Activated CD8-positive, alpha-beta memory T cell treated with anti-CD3 and anti-CD28 coated beads, Interleukin-2, amount 50 U/mL, for 4 hours (primary cell): Measurements from ENCODE around the gene IL3RA.

ENCODE experiments used
- DNase-seq: peaks from one replicate; pipeline ENCODE4 v3.0.0-alpha.2; 2020

IL3RA gene

DNA sequence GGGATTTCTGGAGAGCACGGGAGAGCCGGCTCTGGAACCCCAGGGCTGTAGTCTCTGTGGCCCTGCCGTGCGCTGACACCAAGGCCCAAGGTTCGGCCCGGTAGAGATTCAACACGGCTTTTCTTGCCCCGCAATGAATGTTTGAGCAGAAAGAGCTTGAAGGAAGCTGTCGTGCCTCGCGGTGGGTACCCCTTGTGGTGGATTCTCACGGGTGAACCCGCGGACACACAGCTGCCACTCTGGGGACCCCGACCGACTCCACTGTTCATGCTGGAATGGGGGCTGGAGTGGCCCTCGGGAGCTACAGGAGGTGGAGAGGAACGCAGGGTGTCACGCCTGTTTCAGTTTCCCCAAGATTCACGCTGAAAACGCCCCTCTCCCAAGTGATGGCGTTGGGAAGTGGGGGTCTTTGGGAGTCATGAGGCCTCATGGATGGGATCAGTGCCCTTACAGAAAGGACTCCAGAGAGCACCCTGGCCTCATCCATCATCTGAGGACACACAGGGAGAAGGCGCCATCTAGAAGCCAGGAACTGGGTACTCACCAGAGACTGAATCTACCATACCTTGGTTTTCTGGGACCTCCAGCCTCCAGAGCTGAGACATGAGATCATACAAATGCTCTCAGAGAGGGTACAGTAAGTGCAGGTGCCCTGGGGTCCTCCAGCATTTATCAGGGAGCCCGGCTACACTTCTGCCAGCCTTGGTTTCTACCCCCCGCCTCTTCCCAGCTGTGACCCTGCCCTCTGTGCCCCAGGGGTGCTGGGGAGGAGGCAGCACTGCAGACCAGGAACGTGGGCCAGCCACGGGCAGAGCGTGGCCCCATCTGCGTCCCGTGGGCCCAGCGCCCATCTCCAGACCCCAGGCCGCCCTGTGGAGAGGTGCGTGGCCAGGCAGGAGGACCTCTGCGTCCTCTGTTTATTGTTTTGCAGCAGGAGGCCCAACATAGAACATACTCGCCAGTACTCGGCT, 49.0 kb downstream of the IL3RA start:
- no peak for DNase-seq

DNA sequence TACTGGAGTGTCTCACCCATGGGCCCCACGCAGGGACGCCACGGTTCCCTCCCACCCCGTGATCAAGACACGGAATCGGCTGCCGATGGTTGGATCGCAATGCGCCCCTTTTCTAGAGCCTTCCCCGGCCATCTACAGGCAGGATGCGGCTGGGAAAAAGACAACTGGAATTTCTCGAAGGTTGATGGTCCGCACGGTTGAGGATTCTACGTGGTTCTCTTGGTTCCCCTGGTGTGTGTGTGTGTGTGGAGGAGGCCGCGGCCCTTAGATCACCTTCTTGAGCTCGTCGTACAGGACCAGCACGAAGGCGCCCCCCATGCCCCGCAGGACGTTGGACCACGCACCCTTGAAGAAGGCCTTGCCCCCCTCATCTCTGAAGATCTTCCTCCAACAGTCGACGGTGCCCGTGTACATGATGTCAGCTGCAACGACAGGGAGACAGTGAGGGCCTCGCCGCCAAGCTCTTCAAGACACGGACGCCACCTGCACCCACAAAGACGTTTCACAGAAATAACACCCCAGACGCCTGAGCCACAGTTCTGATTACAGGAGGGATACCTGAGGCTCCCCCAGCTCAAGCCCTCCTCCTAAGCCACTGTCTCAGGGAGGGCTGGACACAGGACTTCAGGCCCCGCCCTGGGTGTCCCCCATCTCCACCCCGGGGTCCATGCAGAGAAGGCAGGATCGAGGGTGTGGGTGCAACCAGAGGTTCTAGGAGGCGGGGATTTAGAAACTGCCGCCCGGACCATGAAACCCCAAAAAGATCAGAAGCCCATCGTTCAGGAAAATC, 49.9 kb downstream of the IL3RA start:
- no peak for DNase-seq

DNA sequence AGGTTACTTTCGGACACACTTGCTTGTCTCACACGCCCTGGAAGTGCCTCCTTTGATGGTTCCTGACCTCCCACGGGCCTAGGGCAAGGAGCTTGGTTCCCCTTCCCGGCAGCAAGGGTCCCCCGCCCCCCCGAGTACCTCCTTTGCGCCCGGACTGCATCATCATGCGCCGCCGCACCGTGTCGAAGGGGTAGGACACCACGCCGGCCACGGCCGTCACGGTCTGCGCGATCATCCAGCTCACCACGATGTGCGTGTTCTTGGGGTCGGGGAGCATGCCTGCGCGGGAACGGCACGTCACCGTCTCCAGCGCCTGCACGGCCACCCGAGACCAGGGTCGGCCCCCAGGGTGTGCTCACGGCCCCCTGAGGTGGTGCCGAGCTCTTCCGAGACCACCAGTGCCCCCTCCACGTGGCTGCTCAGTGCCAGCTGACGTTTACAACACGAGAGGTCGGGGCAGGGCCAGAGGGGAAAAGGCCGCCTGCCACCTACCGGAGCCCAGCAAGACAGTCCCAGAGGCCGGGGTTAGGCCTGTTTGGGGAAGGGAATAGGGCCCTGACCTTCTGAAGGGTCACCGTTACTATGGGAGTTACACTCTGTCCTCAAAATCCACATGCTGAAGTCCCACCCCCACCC, 50.7 kb downstream of the IL3RA start:
- DNase-seq: no peak

DNA sequence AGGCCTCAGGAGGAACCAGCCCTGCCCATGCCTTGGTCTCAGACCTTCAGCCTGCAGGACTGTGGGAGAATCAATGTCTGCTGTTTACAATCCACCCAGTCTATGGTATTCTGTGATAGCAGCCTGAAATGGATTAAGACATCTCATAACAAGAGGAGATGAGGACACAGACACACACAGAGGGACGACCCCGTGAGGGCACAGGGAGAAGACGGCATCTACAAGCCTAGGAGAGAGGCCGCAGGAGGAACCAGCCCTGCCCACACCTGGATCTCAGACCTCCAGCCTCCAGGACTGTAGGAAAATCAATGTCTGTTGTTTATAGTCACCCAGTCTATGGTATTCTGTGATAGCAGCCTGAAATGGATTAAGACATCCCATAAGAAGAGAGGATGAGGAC, 52.1 kb downstream of the IL3RA start:
- DNase-seq: no peak

DNA sequence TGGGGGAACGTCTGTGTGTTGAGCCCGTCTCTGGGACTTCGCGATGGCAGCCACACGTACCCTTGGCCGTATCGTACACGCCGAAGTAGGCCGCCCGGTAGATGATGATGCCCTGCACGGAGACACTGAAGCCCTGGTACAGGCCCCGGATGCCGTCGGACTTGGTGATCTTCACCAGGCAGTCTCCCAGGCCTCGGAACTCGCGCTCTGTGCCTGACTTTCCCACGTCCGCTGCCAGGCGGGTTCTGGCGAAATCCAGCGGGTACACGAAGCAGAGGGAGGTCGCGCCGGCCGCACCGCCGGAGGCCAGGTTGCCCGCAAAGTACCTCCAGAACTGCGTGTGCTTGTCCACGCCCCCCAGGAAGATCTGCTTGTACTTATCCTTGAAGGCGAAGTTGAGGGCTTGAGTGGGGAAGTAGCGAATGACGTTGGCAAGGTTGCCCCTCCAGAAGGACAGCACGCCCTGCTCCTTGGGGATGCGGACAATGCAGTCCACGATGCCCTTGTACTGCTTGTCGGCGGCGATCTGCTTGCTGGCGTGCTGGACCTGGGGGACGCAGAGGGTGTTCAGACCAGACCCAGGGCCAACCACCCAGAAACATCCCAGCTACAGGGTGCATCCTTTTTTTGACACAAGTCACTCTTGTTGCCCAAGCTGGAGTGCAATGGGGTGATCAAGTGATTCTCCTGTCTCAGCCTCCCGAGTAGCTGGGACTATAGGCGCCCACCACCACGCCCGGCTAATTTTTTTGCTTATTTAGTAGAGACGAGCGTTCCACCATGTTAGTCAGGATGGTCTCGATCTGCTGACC, 52.8 kb downstream of the IL3RA start:
- no peak for DNase-seq

DNA sequence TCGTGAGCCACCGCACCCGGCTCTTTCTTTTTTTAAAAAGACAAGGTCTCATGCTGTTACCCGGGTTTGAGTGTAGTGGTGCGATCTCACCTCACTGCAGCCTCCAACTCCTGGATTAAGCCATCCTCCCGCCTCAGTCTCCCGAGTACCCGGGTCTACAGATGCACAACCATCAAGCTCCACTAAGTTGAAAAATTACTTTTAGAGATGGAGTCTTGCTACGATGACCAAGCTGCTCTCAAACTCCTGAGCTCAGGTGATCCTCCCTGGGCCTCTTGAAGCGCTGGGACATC, 53.4 kb downstream of the IL3RA start:
- DNase-seq: no peak

DNA sequence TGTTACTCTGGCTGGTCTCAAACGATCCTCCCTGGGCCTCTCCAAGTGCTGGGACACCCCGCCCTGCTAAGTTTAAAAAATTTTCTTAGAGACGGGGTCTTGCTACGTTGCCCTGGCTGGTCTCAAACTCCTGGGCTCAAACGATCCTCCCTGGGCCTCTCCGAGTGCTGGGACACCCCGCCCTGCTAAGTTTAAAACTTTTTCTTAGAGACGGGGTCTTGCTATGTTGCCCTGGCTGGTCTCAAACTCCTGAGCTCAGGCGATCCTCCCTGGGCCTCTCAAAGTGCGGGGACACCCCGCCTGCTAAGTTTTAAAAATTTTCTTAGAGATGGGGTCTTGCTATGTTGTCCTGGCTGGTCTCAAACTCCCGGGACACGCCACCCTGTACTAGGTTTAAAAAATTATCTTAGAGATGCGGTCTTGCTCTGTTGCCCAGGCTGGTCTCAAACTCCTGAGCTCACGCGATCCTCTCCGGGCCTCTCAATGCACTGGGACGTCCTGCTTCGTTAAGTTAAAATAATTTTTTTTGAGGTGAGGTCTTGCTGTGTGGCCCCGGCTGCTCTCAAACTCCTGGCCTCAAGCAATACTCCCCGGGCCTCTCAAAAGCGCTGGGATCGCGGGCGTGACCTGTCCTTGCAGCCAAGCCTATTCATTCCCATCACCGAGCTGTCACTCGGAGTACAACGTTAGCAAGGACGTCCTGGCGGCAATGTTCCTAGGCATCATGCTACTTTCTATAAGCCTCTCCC, 54.2 kb downstream of the IL3RA start:
- DNase-seq: no peak

DNA sequence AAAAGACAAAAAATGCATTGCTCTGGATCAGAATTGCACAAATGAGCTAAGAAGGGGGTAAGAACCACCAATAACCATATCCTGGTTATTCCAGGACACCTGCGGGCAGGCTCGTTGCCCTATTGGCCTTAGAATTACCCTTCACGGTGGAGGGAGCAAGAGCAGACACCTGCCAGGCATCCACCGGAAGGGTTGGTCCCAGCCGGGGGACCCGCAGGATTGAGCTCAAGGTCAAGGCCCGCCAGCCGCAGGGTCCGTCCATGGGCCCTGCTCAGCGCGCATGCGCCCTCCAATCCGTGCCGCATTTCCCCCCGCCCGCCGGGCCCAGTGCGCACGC, 54.8 kb downstream of the IL3RA start:
- DNase-seq: no peak

DNA sequence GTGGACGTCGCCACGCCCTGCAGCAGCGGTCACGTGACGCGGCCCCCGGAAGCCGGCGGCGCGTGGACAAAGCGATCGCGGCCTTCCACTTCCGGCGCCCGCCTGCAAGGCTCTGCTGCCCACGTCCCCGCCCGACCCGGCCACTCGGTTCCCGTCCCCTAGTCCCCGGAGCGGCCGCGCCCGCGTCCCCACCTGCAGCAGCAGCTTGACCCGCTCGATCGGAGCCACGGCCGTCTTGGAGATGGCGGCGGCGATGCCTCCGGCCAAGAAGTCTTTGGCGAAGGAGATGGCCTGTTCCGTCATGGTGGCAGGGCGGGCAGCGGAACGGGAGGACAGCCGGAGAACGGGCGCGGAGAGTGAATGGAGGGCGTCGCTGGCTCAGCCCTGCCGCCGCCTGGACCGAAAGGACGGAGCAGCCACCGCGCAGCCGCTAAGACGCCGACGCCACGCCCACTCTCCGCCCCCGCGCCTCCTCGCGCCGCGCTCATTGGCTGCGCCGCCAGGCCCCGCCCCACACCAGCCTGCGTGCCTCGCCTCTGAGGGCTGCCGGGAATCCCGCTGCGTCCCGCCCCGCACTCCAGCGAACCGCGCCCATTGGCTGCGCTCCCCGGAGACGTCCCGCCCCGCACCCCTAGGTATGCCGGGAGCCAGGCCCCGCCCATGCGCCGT, 55.3 kb downstream of the IL3RA start, which contains the start of gene SLC25A6:
Gene SLC25A6, minus strand, starts transcription at position 407 of the 669 bp plus-strand sequence. Its CDS starts 104 bp downstream, at position 303.
- DNase-seq: peak; percentile 100

DNA sequence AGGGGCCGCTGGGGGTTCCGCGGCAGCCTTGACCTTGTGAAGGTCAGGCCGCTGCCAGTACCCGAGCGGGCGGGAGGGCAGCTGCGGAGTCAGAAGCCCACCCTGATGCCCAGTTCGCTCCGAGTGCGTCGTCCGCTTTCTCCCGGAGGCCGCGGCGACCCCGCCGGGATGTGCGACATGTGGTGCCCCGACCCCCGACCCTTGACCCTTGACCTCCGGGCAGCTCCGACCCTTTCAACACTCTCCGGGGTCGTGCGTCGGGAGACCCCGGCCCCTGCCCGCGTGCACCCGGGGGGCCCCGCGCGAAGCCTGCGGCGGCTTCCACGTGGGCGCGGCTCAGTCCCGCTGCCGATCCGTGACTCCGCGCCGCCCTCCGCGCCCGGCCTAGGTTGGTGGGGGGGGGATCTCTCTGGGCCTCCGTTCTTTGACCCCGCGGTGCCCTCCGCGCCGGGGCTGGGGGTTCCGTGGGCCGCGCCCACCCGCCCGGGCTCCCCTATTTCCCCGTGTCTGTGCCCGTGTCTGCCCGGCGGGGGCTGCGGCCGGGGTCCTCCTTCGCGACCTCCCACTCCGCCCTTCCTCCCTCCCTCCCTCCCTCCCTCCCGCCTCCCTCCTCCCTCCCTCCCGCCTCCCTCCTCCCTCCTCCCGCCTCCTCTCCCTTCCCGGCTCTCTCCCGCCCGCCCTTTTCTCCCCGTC, 55.9 kb downstream of the IL3RA start:
- DNase-seq: no peak

DNA sequence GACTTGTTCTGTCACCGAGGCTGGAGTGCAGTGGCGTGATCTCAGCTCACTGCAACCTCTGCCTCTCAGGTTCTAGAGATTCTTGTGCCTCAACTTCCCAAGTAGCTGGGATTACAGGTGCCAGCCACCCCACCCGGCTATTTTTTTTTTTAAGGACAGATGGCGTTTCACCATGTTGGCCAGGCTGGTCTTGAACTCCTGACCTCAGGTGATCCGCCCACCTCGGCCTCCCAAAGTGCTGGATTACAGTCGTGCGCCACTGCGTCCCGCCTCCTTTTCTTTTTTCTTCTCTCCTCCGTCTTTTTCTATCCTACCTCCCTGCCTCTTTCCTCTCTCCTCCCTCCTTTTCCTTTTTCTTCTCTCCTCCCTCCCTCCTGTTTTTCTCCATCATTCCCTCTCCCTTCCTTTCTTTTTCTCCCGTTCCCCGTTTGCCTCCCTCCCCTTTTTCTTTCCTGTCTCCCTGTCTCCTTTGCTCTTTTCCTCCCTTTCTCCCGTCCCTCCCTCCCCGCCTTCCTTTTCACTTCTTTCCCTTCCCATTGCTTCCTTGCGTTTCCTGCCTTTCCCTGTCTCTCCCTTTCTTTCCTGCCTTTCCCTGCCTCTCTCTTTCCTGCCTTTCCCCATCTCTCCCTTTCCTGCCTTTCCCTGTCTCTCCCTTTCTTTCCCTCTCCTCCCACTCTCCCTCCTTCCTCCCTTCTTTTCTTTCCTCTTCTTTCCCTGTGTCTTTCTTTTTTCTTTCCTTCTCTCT, 57.5 kb downstream of the IL3RA start:
- DNase-seq: peak; percentile 8

DNA sequence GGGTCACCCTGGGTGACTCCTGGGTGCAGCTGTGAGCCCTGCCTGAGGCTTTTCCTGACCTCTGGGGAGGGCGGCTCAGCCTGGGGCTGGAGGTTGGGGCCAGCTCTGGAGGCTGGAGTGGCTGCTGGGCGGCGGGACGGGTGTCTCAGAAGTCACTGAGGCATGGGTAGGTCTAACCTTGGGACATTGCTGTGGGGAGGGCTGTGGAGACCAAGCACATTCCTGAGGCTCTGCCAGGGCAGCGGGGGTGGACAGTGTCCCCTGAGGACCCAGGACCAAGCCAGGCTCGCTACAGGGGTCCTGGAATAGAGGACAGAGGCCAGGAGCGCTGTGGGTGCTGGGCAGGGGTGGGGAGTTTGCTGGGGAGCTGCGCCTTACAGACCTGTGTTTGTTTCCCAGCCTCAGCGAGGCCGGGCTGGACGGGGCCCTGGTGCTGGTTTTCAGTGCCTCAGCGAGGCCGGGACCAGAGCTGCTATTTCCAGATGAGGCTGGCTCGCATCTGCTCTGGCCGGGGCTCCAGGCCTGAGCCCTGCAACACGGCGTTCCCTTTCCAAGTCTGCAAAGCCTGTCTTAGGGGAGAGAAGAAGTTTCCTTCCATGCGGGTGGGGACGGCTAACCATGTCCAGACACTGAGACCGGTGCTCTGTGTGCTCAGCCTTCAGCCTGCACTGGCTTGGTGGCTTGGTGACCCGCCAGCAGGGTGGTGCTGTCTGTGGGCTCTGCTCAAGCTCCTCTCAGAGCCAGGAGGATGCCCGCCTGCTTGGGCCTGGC, 58.3 kb downstream of the IL3RA start:
- peak; percentile 14 for DNase-seq

DNA sequence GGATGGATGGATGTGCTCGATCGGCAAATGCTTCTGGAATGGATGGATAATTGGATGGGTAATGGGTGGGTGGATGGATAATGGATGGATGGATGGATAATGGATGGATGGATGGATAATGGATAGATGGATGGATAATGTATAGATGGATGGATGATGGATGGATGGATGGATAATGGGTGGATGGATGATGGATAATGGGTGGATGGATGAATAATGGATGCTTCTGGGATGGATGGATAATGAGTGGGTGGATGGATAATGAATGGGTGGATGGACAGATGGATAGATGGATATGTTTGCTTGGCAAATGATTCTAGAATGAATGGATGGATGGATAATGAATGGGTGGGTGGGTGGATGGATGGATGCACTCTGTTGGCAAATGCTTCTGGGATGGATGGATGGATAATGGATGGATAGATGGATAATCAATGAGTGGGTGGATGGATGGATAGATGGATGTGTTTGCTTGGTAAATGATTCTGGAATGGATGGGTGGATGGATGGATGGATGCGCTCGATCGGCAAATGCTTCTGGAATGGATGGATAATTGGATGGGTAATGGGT, 59.1 kb downstream of the IL3RA start:
- no peak for DNase-seq

DNA sequence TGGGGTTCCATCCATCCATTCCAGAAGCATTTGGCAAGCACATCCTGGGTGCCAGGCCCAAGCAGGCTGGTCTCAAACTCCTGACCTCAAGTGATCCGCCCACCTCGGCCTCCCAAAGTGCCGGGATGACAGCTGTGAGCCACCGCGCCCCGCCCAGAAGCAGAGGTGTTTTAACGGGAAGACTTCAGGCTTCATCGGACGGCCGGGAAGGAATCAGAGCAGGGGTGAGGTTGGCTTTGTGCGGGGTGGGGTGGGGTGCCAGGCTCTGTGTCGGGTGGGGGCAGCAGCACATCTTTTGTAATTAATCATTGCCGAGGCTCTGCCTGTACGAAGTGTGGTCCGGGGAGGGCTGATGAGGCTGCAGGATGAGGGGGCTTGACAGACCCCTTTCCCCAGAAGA, 60.4 kb downstream of the IL3RA start:
- peak; percentile 9 for DNase-seq

DNA sequence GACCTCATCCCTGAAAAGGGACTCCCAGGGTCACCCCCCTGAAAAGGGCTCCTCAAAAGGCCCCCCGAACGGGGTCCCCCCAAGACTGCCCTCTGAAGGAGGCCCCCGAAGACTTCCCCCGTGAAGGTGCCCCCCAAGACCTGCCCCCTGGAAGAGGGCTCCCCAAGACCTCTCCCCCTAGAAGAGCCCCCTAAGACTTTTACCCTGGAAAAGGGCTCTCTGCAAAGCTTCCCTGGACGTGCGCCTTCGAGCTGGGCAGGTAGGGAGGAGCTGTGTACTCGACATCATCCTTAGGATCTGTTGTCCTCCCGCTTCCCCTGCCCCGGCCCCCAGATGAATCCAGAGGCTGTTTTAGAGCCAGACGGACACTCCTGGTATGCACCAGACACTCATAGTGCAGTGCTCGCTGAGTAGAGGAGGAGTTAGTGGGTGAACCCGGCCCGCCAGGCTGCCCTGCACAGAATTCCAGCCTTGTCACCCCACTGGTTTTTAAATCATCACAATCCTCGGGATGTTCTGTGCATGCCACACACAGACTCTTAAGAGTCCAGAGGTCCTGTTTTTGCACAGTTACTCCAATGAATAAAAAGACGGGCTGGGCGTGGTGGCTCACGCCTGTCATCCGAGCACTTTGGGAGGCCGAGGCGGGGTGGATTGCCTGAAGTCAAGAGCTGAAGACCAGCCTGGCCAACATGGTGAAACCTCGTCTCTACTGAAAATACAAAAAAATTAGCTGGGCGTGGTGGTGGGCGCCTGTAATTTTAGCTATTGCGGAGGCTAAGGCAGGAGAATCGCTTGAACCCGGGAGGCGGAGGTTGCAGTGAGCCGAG, 61.1 kb downstream of the IL3RA start:
- peak; percentile 12 for DNase-seq

DNA sequence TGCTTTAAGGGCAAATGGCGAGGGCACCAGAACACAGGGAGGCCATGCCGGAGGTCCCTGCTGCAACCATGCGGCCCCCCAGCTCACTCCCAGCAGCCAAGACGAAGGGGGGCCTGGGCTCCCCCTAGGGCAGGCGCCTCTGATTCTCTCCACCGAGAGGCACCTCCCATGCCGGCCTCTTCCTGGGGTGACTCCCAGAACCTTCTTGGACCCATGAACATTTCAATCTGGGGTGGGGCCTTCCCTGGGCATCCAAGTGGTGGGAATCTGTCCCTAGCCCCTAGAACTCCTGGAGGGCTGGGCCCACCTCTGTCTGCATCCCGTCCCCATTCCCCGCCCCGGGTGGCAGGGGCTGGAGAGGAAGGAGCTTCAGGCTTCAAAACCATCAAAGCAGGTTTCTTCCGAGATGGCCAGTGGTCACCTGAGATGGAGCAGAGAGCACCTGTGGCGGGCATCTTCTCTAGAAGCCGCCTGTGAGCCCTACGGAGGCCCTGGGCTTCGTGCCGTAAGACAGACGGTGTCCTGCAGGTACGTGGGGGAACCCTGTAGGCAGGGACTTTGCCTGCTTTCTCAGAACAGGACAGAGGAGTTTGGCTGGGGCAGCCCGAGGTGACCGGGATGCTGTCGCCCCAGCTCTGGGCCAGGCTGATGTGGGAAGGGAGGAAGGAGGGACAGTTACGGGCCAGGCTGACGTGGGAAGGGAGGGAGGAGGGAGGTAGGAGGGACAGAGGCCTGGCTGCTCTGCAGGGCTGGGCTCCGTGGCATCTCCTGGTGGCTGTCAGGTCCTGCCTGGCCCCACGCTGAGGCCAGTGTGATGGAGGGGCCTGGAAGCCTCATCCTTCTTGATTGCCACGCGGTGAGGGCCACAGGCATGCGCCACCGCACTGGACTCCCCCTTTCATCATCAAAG, 62.1 kb downstream of the IL3RA start:
- DNase-seq: no peak

DNA sequence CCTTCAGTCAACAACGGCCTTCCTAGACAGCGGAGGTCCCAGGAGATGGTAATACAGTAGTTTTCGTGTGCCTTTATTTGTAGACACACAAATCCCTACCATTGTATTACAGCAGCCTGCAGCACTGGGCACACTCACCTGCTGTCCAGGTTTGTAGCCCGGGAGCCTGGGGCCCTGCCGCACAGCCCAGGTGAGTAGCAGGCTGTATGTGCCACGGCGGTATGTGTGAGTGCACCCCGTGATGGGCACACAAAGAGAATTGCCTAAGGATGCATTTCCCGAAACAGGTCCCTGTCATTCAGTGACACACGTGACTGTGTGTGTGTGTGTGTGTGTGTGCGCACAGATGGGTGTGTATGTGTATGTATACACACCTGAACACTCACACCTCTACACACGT, 63.5 kb downstream of the IL3RA start:
- DNase-seq: peak; percentile 4
